Medulla oblongata (tissue), 1 donor: ENCODE data around the gene SAMD14.

Experiments used
- DNase-seq: peaks from one replicate; pipeline ENCODE4 v3.0.0-alpha.2; 2015; ENCODE audit errors: extremely low spot score

Gene SAMD14

DNA sequence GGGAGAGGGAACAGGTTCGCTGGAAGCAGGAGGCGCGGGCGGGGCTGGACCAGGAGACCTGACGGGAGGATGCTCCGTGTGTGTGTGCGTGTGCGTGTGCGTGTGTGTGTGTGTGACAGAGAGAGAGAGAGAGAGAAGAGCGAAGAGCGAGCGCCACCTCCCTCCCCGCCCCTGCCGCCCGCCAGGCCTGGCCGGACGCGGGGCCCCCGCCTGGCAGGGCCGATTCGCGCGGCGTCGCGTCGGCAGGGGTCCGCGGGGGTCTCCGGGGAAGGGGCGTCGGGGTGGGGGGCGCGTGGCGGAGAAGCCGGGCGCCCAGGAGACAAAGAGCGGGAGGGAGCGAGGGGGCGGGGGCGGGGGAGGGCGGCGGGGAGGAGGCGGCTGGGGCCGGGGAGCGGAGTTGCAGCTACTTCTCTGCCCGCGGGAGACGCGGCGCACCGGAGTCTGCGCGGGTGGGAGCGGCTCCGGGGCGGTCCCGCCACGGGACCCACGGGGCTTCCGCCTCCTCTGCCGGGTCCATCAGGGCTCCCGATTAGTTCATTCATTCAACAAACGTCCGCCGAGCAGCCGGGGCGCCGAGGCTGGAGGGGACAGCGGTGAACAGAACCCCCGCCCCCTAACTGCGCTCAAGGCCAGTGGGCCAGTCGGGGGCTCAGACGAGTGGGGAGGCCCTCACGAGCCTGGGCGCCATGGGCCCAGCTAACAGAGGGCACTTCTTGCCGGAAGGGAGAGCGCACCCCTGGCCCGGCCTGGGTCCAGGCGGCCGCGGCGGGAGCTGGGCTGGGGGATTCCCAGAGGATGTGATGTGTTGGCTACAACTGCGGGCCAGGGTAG, at the start of gene SAMD14:
SAMD14 (minus strand) TSS at position 433 of the 831 bp plus-strand sequence. CDS start 5,201 bp downstream, outside the sequence.
- no peak for DNase-seq

DNA sequence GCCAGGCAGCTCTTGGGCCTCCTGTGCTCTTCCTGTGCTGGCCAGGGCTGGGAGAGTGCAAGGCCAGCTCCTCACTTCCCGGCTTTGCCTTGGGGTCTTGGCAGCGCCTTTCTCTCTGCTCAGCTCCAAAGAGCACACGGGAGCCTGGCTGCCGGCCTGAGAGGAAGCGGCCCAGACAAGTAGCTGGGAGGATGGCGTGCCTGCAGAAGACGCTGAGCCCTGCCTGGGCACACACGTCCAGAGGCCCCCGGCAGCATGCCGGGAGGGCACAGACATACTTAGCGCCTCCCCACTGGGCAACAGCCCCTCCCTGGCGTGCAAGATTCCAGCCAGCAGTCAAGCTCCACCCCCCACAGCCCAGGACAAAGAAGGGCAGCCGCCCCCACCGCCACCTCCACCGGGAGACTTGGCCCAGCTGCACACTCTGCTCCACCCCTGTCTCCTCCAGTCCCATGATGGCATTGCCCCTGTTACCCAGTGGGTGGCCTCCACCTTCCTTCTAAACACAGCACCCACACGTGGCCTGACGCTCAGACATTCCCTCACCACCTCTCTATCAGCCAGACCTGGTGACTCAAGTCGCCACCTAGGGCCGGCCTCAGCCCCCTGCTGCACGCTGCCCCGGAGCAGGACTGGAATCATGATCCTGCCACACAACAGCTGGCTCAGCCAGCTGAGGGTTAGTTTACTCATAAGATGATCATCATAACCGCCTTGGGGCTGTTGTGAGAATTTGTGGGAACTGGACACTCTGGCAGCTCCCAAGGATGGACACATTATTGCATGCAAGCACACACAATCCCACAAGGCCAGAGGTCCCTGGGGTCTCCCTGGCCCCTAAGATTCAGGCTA, 48.2 kb upstream of the SAMD14 start:
- DNase-seq, result peak; percentile 61

DNA sequence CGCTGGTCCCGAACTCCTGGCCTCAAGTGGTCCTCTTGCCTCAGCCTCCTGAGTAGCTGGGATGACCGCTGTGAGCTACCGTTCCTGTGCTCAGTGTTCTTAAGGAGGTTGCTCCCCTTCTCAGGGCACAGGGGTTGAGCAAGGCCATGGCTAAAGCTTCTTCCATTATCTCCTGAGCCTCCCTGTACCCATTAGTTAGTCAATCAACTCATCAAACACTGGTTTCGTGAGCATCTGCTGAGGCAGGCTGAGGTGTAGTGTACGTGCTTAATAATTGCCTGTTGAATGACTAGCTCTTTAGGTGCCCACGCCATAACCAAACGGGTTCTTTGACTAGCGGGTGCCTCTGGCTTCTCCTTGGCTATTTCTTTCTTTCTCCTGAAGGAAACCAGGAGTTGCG, 47.5 kb upstream of the SAMD14 start:
- DNase-seq, result no peak

DNA sequence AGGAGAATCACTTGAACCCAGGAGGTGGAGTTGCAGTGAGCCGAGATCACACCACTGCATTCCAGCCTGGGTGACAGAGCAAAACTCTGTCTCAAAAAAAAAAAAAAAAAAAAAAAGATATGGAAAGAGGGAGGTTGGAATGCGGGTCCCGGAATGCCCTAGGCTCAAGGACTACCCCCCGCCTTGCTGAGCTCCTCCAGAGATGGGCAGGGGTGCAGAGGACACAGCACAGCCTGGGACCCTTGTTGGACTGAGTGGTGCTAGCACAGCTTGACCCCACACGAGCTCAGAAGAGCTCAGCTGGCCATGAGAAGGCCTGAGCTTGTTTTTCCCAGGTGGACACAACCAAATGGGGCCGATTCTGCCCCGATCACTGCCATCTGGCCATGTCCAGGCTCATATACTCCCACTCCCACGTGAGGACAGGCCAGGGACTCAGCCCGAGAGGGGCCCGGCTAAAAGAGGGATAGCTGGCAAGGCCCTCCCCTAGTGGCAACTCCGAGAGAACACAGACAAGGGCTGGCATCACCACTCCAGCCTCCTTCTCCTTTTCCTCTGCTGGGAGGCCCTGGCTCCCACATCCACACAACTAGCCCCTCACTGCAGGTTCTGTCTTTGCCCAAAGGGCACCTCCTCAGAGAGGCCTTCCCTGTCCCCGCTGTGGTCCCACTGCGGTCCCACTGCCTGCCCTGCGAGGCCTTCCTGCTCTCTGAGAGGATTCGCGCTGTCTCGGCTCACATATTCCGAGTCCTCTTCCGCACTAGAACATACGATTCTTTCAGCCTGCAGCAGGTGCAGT, 46.8 kb upstream of the SAMD14 start:
- DNase-seq, result no peak

DNA sequence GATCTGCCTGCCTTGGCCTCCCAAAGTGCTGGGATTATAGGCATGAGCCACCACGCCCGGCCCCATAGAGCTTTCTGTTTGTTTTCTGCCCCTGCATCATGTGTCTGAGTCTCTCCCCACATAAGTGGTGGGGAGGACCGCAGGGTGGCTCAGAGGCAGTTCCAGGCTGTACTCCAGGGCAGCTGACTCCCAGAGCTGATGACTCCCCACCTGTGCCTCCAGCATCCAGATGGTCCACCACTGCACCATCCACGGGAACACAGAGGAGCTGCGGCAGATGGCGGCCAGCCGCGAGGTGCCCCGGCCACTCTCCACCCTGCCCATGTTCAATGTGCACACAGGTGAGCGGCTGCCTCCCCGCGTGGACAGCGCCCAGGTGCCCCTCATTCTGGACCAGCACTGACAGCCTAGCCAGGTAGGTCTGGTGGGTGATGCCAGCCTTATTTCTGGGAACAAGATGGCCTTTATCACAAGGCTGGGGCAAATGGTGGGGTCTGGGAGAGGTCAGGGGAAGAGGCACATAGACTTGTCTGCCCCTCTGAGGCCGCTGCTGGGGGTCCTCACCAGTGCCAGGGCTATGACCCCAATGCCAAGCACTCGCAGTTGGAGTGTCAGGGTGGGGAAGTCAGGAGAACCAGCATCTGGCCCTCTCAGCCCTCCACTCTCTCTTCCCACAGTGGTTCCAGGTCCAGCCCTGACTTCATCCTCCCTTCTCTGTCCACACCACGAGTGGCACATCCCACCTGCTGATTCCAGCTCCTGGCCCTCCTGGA, 45.3 kb upstream of the SAMD14 start:
- no peak for DNase-seq

DNA sequence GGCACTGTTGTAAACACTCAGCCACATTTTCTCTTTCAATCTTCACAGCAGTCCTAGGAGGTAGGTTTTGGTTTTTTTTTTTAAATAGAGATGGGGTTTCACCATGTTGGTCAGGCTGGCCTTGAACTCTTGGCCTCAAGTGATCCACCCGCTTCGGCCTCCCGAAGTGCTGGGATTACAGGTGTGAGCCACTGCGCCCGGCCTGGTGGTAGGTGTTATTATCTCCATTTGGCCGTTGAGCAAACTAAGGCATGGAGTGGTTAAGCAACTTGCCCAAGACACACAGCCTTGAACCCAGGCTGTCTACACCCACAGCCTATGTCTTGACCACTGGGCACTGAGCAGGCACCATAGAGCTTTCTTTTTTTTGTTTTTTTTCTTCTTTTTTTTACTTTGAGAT, 44.5 kb upstream of the SAMD14 start:
- DNase-seq, result no peak

DNA sequence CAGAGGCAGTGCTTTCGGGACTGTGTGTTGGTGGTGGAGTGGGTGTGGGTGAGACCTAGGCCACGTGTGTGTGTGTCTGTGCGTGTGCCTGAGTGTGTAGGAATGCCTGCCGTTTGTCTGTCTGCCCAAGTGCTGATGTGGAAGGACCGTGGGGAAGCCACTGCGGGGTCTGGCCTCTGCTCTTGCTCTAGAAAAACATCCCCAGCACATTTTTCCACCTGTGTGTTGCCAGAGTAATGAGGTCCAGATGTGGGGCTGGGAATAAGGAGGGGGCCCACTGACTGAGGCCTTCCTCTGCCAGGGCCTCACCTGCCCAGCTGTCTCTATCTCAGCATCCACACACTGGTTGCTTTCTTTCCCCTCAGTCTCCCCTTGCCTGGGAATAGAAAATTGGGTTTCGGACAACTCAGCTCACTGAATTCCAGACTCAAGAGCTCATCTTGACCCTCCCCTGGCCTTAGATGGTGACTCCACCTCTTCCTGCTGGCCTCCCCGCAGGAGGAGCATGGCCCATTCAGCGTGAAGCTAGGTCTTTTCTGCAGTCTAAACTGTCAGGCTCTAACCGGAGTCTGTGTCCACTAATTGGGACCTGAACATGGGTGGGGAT, 43.5 kb upstream of the SAMD14 start:
- DNase-seq, result no peak

DNA sequence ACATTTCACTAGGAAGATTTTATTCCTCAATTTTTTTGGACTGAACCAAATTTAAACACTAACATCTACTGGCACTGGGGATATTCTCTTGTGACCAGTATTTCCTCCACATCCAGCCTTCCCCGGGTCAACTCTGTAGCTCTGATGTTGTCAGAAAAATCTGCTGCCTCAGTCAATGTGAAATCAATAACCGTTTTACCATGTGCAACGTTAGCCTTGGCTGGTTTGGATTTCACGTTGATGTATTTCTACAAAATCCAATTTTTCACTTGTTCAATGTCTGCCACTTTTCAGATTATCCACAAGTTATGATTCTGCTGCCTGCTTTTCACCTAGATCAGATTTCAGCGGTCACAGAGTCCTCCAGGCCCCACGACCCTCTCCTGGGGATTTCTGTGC, 43.0 kb upstream of the SAMD14 start:
- DNase-seq, result no peak

DNA sequence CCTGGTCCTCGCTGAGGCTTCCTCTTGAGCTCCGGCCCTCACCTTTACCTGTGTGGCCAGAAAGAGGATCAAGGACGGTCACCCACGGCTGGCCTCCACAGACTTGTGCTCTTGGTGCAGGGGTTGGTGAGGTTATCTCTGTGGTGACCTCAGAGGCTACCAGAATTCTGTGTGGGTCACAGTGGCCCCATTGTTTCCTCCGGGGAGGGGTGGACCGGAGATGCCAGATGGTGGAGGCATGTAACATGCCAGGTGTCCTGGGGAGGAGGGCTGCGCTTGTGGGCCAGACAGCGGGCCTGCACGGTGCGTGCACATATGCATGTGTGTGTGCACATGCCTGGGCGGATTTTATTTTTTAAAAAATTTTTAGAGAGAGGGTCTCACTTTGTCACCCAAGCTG, 42.2 kb upstream of the SAMD14 start:
- DNase-seq, result no peak

DNA sequence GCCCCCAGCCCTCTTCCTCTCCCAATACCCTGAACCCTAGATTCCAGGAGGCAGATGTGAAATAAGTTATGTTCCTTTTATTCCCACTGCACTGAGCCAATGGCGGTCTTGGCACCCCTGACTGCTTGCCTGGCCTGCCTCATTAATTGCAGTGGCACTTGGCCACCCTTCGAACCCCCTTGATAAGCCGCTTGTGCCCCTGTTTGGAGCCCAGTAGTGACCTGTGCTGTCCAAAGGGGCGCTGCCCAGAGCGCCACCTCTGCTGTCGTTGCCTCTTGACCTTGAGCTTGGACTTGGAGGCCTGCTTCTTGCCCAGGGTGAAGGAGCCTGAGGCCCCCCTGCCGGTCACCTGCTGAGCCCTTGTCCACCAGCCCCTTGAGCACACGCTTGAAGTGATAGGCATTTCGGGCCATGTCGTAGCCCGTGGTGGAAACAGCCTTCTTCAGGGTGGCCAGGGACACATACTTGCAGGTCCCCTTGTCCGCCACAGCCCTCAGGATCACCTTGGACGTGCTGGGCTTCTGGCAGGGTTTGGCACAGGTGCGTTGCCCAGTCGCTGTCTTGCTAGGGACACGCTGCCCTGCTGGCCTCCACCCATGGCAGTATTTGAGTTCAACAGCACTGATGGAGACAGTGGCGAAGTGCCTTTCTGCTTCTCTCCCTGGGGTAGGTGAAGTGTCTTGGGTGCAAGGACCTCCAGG, 41.6 kb upstream of the SAMD14 start:
- no peak for DNase-seq

DNA sequence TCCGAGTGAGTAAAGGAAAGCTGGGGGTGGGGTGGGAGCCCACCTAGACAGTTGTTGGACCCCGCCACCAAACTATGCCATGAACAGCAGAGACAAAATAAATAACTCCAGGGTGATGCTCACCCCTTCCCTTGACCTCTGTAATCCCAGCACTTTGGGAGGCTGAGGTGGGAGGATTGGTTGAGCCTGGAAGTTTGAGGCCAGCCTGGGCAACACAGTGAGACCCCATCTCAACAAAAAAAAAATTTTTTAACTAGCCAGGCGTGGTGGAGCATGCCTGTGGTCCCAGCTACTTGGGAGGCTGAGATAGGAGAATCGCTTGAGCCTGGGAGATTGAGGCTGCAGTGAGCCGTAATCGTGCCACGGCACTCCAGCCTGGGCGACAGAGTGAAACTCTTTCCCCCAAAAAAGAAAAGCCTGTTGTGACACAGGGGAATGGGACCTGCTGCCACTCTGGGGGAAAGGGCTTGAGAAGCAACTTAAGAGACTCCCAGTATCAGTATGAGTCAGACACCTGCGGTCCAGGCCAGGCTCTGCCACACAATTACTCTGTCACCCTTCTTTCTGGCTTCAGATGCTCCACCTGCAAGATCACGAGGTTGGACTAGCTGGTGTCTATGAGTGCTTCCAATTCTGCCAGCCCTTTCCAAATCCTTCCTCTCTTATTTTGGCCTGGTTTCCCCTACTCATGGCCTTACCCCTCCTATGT, 40.9 kb upstream of the SAMD14 start:
- DNase-seq, result no peak

DNA sequence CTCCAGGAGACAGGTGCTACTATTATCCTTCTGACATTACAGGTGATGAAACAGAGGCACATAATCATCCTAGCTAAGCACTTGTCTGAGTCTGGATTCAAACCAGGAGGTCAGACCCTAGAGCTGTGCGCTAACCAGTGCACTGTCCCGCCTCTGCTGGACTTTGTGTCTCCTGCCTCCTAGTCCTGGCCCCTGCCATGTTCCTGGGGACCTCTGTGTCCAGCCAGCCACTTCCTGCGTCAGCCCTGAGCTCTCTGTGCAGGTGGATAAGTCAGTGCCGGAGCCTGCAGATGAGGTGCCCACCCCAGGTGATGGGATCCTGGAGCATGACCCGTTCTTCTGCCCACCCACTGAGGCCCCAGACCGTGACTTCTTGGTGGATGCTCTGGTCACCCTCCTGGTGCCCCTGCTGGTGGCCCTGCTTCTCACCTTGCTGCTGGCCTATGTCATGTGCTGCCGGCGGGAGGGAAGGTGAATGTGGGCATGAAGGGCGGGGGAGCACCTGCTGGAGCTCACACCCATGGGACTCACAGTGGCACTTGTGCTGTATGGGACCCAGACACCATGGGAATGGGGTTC, 40.0 kb upstream of the SAMD14 start:
- DNase-seq, result no peak

DNA sequence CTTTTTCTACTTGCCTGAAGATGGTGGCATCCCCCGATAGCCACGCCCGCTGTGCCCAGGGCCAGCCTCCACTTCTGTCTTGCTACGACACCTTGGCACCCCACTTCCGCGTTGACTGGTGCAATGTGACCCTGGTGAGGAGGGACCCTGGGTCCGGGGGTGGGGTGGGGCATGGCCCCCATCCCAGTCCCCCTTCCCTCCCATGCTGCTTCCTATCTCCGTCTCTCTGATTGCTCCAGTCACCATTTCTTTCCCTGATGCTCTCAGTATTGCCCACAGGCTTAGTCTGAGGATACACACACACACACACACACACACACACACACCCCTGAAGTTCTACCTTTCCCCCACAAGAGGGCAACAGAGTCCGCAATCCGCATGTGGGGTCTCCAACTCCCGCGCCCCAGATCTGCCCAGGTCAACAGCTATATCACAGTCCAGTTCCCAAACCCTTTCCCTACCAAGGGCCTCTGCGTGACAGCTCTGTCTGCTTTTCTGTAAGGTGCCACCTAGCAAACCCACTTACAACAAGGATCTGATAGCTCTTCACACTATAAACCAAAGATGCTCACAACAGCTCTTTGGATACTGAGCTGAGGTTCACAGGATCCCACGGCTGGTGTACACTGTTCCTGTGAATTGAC, 39.3 kb upstream of the SAMD14 start:
- DNase-seq, result peak; percentile 64

DNA sequence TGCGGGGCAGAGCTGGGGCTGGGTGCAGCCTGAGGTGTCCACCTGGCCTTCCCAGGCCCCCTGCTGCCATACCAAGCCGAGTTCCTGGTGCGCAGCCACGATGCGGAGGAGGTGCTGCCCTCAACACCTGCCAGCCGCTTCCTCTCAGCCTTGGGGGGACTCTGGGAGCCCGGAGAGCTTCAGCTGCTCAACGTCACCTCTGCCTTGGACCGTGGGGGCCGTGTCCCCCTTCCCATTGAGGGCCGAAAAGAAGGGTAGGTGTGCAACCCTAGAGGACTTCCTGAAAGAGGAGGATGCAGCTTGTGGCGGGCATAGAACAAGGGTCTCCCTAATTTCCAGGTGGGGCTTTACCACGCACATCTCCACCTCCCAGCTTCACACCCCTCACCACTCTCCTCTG, 38.4 kb upstream of the SAMD14 start:
- DNase-seq, result no peak

DNA sequence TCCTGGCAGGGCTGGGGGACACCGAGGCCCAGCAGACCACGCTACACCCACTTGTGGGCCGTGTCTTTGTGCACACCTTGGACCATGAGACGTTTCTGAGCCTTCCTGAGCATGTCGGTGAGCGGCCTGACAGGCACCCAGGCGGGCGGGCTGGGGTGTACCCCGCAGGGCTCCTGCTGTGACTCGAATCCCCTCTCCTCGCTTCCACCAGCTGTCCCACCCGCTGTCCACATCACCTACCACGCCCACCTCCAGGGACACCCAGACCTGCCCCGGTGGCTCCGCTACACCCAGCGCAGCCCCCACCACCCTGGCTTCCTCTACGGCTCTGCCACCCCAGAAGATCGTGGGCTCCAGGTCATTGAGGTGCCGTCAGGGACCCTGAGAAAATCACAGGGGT, 37.4 kb upstream of the SAMD14 start:
- DNase-seq, result no peak

DNA sequence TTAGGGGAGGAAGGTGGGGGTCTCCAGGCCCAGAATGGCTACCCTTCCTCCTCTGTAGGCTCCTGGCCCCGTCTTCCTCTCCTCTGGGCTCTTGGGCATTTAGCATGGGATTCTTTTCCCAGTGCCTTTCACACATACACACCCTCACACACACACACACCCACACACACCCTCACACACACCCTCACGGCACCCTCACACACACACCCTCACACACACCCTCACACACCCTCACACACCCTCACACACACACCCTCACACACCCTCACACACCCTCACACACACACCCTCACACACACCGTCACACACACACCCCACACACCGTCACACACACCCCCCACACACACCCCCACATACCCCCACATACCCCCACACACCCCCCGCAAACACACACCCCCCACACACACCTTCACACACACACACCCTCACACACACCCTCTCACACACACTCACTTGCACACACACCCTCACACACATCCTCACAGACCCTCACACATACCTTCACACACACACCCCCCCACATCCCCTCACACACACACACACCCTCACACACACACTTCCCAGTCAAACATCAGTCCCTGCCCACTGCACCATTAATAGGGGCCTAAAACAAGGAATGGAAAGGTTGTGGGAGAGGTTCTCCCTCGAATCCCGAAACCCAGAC, 36.7 kb upstream of the SAMD14 start:
- DNase-seq, result no peak

DNA sequence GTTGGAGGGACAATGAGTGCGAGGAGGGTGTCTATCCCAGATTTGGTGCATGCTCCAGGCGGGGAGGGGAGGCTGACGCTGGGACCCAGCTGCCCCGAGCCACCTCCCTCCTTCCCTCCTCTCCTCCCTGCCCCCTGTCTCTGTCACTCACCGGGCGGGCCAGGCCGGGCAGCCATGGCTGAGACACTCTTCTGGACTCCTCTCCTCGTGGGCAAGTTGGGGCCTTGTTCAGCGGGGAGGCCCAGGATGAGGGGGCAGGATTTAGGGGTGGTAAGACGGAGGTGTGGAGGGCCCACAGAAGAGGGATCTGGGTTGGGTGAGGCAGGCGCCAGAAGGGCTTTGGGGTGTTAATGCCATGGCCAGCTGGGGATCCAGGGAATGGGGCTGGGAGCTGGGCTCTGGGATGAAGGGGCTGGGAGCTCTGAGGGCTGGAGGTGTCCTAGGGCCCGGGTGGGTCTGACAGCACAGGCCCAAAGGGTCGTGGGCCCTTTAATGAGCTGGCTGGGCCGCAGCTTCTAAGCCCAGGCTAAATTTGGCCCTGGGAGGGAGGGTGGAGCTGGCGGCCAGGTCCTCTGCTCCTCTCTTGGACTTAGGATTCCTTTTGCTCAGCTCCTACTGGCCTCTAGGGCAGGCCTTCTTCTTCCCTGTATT, 36.0 kb upstream of the SAMD14 start, which contains the start of gene SGCA:
SGCA (plus strand) TSS at position 139 of the 651 bp plus-strand sequence; CDS start at position 175, 36 bp downstream.
- no peak for DNase-seq

DNA sequence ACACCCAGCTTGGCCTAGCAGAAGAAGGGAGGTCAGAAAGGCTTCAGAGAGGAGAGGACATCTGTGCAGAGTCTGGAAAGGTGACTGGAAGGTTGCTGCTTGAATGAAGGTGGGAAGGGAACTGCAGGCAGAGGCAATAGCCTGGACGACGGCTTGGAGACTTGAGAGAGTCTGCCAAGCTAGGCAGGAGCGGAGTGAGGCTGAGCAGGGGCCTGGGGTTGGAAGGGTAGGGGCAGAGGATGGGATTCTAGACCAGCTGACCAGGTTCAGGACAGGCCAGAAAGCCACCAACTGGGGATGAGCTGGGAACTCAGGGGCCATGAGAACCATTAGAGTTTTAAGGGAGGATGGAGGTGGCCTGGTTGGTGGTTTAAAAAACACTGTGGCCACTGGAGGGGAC, 35.5 kb upstream of the SAMD14 start:
- no peak for DNase-seq
